NOMO-1 treated with dmso at 0.1 percent for 144 hours (cell line): ENCODE results near the gene PDE4C.

Experiments
- DNase-seq: peaks from one replicate; lab custom pipeline; 2025; ENCODE audit not compliant: unreplicated experiment; lab: John Stamatoyannopoulos, UW

Gene PDE4C

GRCh38 chr19:18198374-18198773, 27.9 kb downstream of the PDE4C start:
- DNase-seq: no peak

- no peak for DNase-seq
Measured at GRCh38 chr19:18197941-18198340, 28.3 kb downstream of the PDE4C start.

DNA sequence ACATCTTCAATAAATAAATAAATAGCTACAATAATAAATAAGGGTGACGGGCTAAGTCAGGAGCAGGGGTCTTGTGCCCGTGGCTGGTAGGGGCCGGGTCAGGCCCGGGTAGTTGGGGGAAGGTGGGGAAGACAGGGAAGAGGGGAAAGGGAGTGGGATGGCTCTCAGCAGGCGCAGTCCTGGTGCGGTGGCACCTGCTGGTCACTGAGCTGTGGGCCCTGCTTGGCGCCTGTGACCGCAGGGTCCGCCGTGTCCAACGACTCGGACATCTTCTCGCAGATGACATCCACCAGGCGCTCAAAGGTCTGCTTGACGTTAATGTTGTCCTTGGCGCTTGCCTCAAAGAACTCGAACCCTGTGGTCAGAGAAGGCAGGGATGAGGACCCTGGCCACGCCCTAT, 28.9 kb downstream of the PDE4C start:
- no peak for DNase-seq

GRCh38 chr19:18196511-18196845, 29.8 kb downstream of the PDE4C start:
- no peak for DNase-seq

GRCh38 chr19:18194554-18195238, 31.5 kb downstream of the PDE4C start:
- DNase-seq: peak; percentile 59

GRCh38 chr19:18194181-18194530, 32.1 kb downstream of the PDE4C start:
- DNase-seq: no peak

GRCh38 chr19:18193388-18194180, 32.7 kb downstream of the PDE4C start:
- DNase-seq: no peak

DNA sequence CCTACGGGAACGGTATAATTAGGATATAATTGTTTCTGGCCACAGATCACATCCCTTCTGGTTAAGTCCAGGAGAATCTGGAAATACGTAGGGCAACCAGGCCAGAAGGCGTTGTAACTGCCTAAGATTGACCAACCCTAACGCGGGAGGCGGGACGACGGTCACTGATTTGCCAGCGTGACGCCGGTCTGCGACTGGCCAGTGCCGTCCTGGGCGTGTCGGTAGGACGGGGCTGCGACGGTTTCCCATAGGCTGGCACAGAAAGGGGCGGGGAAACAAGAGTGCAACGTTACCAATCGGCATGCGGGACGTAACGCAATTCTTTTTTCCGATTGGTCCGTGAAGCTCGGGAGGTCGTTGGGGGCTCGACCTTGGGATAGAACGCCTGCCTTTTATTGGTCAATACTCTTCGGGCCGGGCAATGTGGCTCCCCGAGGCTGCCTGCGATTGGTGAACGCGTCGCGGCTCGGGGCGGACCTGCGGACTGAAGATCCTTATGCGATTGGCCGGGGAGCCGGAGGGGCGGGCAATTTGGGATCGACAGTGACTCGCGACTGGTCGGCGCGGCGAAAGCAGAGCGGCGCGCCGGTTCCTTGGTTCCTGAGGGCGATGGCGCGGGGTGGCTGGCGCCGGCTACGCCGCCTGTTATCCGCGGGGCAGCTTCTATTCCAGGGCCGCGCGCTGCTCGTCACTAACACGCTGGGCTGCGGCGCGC, 33.4 kb downstream of the PDE4C start, which contains the start of gene MPV17L2:
Gene MPV17L2, plus strand, starts transcription at position 546 of the 715 bp plus-strand sequence. Its CDS starts 64 bp downstream, at position 610.
- DNase-seq: peak; percentile 99

DNA sequence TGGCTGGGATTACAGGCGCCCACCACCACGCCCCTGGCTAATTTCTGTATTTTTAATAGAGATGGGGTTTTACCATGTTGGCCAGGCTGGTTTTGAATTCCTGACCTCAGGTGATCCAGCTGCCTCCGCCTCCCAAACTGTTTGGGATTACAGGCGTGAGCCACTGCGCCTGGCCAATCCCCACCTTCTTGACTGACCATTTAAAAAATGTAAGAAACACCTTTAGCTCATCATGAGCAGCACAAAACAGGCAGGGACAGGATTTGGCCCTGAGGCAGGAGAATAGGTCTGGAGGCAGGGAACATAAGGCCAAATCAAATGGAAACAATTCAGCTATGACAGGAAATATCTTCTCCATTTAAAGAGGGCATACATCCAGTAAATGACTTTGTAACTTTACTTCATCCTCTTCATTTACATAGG, 34.6 kb downstream of the PDE4C start:
- no peak for DNase-seq

DNA sequence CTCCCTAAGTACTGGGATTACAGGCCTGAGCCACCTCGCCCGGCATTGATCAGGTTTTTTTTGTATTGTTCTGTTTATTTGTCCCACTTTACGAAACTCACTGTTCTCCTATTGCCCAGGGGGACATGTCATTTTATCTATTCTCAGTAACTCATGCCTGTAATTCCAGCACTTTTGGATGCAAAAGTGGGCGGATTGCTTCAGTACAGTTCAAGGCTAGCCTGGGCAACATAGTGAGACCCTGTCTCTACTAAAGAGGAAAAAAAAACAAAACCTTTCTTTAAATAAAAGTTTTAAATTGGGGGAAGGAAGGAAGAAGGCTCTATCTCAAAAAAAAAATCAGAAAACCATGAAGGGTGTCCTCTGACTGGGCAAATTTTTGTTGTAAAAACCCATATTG, 36.0 kb downstream of the PDE4C start:
- DNase-seq: no peak

- DNase-seq: no peak
Measured at GRCh38 chr19:18185538-18185937, 40.7 kb downstream of the PDE4C start.

DNA sequence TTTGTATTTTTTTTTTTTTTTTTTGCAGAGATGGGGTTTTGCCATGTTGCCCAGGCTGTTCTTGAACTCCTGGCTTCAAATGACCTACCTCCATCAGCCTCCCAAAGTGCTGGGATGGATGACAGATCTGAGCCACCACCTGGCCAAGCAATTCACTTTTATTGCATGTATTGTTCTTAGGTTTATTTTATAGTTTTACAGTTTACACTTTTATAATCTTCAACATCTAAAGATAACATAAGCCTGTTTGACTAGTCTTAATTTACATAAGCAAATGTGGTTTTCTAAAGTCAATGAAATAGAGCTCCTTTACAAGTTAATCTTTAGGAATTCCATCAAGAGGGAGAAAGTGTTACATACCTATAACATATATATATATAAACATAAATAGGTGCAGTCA, 42.7 kb downstream of the PDE4C start:
- no peak for DNase-seq

DNA sequence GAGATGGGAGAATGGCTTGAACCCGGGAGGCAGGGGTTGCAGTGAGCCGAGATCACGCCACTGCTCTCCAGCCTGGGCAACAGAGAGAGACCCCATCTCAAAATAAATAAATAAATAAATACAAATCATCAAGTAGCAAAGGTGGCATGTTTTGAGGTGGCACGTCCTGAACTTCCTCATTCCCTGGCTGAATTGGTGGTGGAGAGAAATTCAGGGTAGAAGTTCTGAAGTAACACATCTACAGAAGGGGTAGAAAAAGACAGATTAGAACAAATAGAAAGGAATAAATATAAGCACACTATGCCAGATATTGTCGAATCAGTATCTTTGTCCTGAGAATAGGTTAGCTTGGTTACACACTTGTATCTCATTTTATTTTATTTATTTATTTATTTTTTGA, 46.3 kb downstream of the PDE4C start:
- DNase-seq: no peak

- DNase-seq: no peak
Measured at GRCh38 chr19:18176367-18177310, 49.6 kb downstream of the PDE4C start.

DNA sequence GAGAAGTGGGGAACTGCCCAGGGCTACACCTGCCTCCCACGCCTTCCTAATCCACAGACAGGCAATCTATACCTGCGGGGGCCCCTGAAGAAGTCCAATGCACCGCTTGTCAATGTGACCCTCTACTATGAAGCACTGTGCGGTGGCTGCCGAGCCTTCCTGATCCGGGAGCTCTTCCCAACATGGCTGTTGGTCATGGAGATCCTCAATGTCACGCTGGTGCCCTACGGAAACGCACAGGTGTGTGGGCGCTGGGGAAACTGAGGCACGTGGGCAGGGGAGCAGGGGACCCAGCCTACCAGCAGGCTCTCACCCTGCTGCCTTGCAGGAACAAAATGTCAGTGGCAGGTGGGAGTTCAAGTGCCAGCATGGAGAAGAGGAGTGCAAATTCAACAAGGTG, 51.3 kb downstream of the PDE4C start:
- no peak for DNase-seq
